Keratinocyte (primary cell): Measurements from ENCODE around the gene CACNA1C. TPM values are rescaled to one million over a fixed set of nuclear protein-coding genes. Genes with fewer than 3 reads are reported as not detected.

ENCODE experiments used
- DNase-seq: peaks from one replicate; pipeline ENCODE4 v3.0.0-alpha.2; 2011; ENCODE audit warnings: low read depth, missing footprints, low spot score
- FAIRE-seq: peaks from 2 replicates; lab custom pipeline; 2011; peaks lifted over from hg19 to GRCh38; lab: Jason Lieb, UNC
- H2AFZ ChIP-seq: 2 replicates; pipeline ENCODE4 v1.6.0; 2012; ENCODE audit warnings: low read length, control low read depth, inconsistent platforms; ENCODE audit not compliant: control insufficient read depth
- H3K27ac ChIP-seq: 2 replicates; pipeline ENCODE4 v1.5.1; 2011; ENCODE audit warnings: low read length; ENCODE audit not compliant: control insufficient read depth, insufficient read depth
- H3K27me3 ChIP-seq: 3 replicates; pipeline ENCODE4 v1.6.0; 2011; ENCODE audit warnings: low read length; ENCODE audit not compliant: control insufficient read depth, insufficient read depth; ENCODE audit errors: extremely low read depth
- H3K36me3 ChIP-seq, 2 experiments: 2 replicates in 1 of 2; 3 replicates in 1 of 2; pipeline ENCODE4 v1.5.1; 2011; ENCODE audit warnings: low read length in 2 of 2, mild to moderate bottlenecking in 1 of 2; ENCODE audit not compliant: control insufficient read depth in 2 of 2, insufficient read depth in 2 of 2; ENCODE audit errors: extremely low read depth in 1 of 2
- H3K4me1 ChIP-seq: 3 replicates; pipeline ENCODE4 v1.5.1; 2011; ENCODE audit warnings: low read length; ENCODE audit not compliant: control insufficient read depth, insufficient read depth; ENCODE audit errors: extremely low read depth
- H3K4me2 ChIP-seq: 3 replicates; pipeline ENCODE4 v1.6.0; 2011; ENCODE audit warnings: low read depth, low read length; ENCODE audit not compliant: control insufficient read depth, insufficient read depth; ENCODE audit errors: extremely low read depth
- H3K4me3 ChIP-seq, 3 experiments: fragments of 200-600 bp in 1 of 3; sonication (generic) in 1 of 3; 2 replicates in 2 of 3; 3 replicates in 1 of 3; pipeline ENCODE4 v1.5.1; 2011 to 2016; ENCODE audit warnings: low read length in 3 of 3, mild to moderate bottlenecking in 3 of 3, control low read depth in 2 of 3, inconsistent platforms in 1 of 3, low read depth in 1 of 3, mixed read lengths in 1 of 3, mixed run types in 1 of 3, moderate library complexity in 1 of 3; ENCODE audit not compliant: control insufficient read depth in 2 of 3, insufficient read depth in 2 of 3; ENCODE audit errors: extremely low read depth in 1 of 3
- H3K79me2 ChIP-seq: 2 replicates; pipeline ENCODE4 v1.6.0; 2012; ENCODE audit warnings: low read length; ENCODE audit not compliant: control insufficient read depth, insufficient read depth
- H3K9ac ChIP-seq: 3 replicates; pipeline ENCODE4 v1.6.0; 2011; ENCODE audit warnings: low read length; ENCODE audit not compliant: control insufficient read depth, insufficient read depth; ENCODE audit errors: extremely low read depth
- H3K9me1 ChIP-seq: 3 replicates; pipeline ENCODE4 v1.6.0; 2011; ENCODE audit warnings: low read length; ENCODE audit not compliant: control insufficient read depth, insufficient read depth; ENCODE audit errors: extremely low read depth
- H3K9me3 ChIP-seq: 2 replicates; pipeline ENCODE4 v1.5.1; 2012; ENCODE audit warnings: low read depth, low read length; ENCODE audit not compliant: control insufficient read depth
- H4K20me1 ChIP-seq: 3 replicates; pipeline ENCODE4 v1.6.0; 2011; ENCODE audit warnings: low read length; ENCODE audit not compliant: control insufficient read depth, insufficient read depth; ENCODE audit errors: extremely low read depth
- CTCF ChIP-seq, 3 experiments: IDR thresholded peaks in 1 of 3; conservative IDR thresholded peaks in 1 of 3; optimal IDR thresholded peaks in 1 of 3; 2 replicates in 2 of 3; 3 replicates in 1 of 3; pipeline versions ENCODE3 to v1.5.1; 2011; ENCODE audit warnings: low read length in 3 of 3, mild to moderate bottlenecking in 3 of 3, moderate library complexity in 2 of 3, control low read depth in 1 of 3, inconsistent platforms in 1 of 3; ENCODE audit not compliant: insufficient read depth in 2 of 3; ENCODE audit errors: extremely low read depth in 1 of 3
- EZH2 ChIP-seq: IDR thresholded peaks from one replicate; pipeline ENCODE4 v1.6.1; 2012; ENCODE audit warnings: inconsistent platforms, mild to moderate bottlenecking, low read length, moderate library complexity
- dilution Hi-C: fragments of 300-500 bp; cut with MboI; formaldehyde crosslinking; loops from one replicate; pipeline ENCODE4 v1.7.0; 2020; ENCODE audit warnings: low sequenced_read_pairs; ENCODE audit not compliant: extremely low pct_ligation_motif_present
- polyA plus RNA-seq, 5 experiments: library from polyadenylated mRNA; depleted of rRNA in 3 of 5; stranded (reverse) in 3 of 5; stranded (forward) in 1 of 5; unstranded in 1 of 5; fragments of >200 nt; gene quantifications; 1 replicate in 1 of 5; 2 replicates in 3 of 5; 3 replicates in 1 of 5; pipeline versions ENCODE4 v1.2.1 to v1.2.3, GENCODE V29; 2011 to 2012; ENCODE audit warnings: missing spikeins in 2 of 5, low read depth in 1 of 5, low replicate concordance in 1 of 5

Gene CACNA1C
- polyA plus RNA-seq, 1 donor (not counting 4 experiments of a cell fraction or from before 2014, with no cell fraction given), result not detected

GRCh38 chr12:2017546-2018337, 35.0 kb upstream of the CACNA1C start:
- Histone ChIP-seq H3K9ac (no peak overlapping the region), H3K27me3 (peaks cover under 1% of the 10 kb centered on the region)
- dilution Hi-C loops, result no loop called here

GRCh38 chr12:2018391-2018790, 34.4 kb upstream of the CACNA1C start:
- Histone ChIP-seq H3K27ac (no peak overlapping the region), H3K4me1 (no peaks in the 10 kb centered on the region), H4K20me1 (no peaks in the 10 kb centered on the region), H3K4me2 (no peak overlapping the region), H3K9me3 (no peaks in the 10 kb centered on the region), H3K9me1 (no peaks in the 10 kb centered on the region), H3K27me3 (peaks cover 6% of the 10 kb centered on the region), H3K79me2 (no peaks in the 10 kb centered on the region), H3K9ac (no peak overlapping the region), H3K36me3 (no peaks in the 10 kb centered on the region), H3K4me3 (no peak overlapping the region), H2AFZ (no peak overlapping the region)
- dilution Hi-C loops, result no loop called here
- DNase-seq (no peak), FAIRE-seq (no peak)
- TF ChIP-seq CTCF (optimal IDR thresholded peaks at IDR 0.05 in 1 of 3, IDR thresholded peaks at IDR 0.05 in 1 of 3, conservative IDR thresholded peaks at IDR 0.05 in 1 of 3; ENCODE audit: extremely low read depth in 1 of 3, insufficient read depth in 2 of 3, low read length in 3 of 3) (no peak), EZH2 (no peak)

More at GRCh38 chr12:2017546-2018337, 35.0 kb upstream of the CACNA1C start:
- Histone ChIP-seq H3K4me1 (no peaks in the 10 kb centered on the region), H3K4me2 (no peak overlapping the region), H3K9me1 (no peaks in the 10 kb centered on the region), H3K27ac (no peak overlapping the region), H3K79me2 (no peaks in the 10 kb centered on the region), H2AFZ (no peak overlapping the region), H3K36me3 (no peaks in the 10 kb centered on the region), H3K4me3 (no peak overlapping the region), H3K9me3 (no peaks in the 10 kb centered on the region), H4K20me1 (no peaks in the 10 kb centered on the region)
- no peak for FAIRE-seq
- DNase-seq, result no peak
- TF ChIP-seq EZH2 (no peak), CTCF (optimal IDR thresholded peaks at IDR 0.05 in 1 of 3, IDR thresholded peaks at IDR 0.05 in 1 of 3, conservative IDR thresholded peaks at IDR 0.05 in 1 of 3; ENCODE audit: extremely low read depth in 1 of 3, insufficient read depth in 2 of 3, low read length in 3 of 3) (no peak)
